ENCODE results near the gene FAM131A. TPM values are rescaled to one million over a fixed set of nuclear protein-coding genes. Genes with fewer than 3 reads are reported as not detected.
A peak's percentile ranks its signal among the peaks of the same experiment; 100 is the strongest.

The FAM131A gene
- total and polyA plus RNA-seq, 9 of the 15 experiments (the other 6 are each of a cell fraction or from before 2014, with no cell fraction given), result 0.48 to 11.1 (median 4.3) TPM

DNA sequence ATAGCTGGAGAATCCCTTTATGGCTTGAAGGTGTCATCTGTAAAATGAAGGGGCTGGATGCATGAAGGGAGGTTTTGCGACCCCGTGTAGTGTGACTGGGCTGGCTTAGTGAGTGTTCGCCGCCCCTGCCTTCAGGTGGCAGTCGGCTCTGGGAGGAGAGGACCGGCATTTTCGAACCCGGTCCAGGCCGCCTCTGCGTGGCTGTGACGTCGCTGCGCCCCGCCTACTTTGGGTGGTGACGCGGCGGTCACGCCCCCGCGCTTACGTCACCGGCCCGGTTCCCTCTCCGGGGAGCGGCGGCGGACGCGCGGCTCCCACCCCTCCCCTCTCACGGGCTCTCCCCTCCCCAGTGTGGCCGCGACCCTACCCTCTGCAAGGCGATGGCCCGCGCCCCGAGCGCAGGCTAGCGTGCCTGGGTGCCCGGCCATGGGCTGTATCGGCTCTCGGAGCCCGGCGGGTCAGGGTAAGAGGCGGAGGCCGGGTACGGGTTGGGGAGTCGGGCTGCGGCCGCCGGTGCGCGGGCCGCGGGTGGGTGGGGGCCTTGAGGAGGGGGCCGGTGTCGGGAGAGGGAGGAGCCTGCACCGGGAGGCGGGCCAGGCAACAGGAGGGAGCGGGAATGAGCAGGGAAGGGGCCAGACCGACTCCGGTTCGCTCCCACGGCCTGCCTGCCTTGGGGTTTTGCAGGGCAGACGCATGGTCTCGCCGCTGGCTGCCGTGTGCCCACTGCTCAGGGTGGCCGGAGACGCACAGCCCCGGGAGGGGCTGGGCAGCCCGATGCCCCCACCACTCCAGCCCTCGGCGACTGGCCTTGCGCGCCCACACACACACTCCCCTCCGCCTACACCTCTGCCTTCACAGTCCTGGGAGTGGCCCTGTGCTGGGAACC, 1.5 kb upstream of the FAM131A start (continued):
- TF ChIP-seq TAL1 (IDR thresholded peaks at IDR 0.05) (no peak), U2AF1 (optimal IDR thresholded peaks at IDR 0.05; ENCODE audit: low read depth, low read length) (peak; percentile 75), ZNF445 (CRISPR knock-in tag; IDR thresholded peaks at IDR 0.05; ENCODE audit: low read depth) (no peak), ARID2 (IDR thresholded peaks at IDR 0.05) (peak; percentile 26; the same call in 1 of the 2 replicates), GATA2 (CRISPR knock-in tag; IDR thresholded peaks at IDR 0.05) (no peak), PTRF (tag; IDR thresholded peaks at IDR 0.05) (no peak), ZNF311 (CRISPR knock-in tag; IDR thresholded peaks at IDR 0.05) (no peak), SMARCC2 (IDR thresholded peaks at IDR 0.05; ENCODE audit: low read depth) (no peak), KLF10 (CRISPR knock-in tag; IDR thresholded peaks at IDR 0.05) (no peak)
- TF ChIP-seq, protein P1, sequence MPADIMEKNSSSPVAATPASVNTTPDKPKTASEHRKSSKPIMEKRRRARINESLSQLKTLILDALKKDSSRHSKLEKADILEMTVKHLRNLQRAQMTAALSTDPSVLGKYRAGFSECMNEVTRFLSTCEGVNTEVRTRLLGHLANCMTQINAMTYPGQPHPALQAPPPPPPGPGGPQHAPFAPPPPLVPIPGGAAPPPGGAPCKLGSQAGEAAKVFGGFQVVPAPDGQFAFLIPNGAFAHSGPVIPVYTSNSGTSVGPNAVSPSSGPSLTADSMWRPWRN (IDR thresholded peaks at IDR 0.05; ENCODE audit: low read depth), result no peak
- TF ChIP-seq, protein P2, sequence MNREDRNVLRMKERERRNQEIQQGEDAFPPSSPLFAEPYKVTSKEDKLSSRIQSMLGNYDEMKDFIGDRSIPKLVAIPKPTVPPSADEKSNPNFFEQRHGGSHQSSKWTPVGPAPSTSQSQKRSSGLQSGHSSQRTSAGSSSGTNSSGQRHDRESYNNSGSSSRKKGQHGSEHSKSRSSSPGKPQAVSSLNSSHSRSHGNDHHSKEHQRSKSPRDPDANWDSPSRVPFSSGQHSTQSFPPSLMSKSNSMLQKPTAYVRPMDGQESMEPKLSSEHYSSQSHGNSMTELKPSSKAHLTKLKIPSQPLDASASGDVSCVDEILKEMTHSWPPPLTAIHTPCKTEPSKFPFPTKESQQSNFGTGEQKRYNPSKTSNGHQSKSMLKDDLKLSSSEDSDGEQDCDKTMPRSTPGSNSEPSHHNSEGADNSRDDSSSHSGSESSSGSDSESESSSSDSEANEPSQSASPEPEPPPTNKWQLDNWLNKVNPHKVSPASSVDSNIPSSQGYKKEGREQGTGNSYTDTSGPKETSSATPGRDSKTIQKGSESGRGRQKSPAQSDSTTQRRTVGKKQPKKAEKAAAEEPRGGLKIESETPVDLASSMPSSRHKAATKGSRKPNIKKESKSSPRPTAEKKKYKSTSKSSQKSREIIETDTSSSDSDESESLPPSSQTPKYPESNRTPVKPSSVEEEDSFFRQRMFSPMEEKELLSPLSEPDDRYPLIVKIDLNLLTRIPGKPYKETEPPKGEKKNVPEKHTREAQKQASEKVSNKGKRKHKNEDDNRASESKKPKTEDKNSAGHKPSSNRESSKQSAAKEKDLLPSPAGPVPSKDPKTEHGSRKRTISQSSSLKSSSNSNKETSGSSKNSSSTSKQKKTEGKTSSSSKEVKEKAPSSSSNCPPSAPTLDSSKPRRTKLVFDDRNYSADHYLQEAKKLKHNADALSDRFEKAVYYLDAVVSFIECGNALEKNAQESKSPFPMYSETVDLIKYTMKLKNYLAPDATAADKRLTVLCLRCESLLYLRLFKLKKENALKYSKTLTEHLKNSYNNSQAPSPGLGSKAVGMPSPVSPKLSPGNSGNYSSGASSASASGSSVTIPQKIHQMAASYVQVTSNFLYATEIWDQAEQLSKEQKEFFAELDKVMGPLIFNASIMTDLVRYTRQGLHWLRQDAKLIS (CRISPR knock-in tag; IDR thresholded peaks at IDR 0.05), result no peak
- TF ChIP-seq, protein P3, sequence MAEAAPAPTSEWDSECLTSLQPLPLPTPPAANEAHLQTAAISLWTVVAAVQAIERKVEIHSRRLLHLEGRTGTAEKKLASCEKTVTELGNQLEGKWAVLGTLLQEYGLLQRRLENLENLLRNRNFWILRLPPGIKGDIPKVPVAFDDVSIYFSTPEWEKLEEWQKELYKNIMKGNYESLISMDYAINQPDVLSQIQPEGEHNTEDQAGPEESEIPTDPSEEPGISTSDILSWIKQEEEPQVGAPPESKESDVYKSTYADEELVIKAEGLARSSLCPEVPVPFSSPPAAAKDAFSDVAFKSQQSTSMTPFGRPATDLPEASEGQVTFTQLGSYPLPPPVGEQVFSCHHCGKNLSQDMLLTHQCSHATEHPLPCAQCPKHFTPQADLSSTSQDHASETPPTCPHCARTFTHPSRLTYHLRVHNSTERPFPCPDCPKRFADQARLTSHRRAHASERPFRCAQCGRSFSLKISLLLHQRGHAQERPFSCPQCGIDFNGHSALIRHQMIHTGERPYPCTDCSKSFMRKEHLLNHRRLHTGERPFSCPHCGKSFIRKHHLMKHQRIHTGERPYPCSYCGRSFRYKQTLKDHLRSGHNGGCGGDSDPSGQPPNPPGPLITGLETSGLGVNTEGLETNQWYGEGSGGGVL (CRISPR knock-in tag; IDR thresholded peaks at IDR 0.05), result no peak
- TF ChIP-seq, protein P4, sequence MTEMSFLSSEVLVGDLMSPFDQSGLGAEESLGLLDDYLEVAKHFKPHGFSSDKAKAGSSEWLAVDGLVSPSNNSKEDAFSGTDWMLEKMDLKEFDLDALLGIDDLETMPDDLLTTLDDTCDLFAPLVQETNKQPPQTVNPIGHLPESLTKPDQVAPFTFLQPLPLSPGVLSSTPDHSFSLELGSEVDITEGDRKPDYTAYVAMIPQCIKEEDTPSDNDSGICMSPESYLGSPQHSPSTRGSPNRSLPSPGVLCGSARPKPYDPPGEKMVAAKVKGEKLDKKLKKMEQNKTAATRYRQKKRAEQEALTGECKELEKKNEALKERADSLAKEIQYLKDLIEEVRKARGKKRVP (CRISPR knock-in tag; IDR thresholded peaks at IDR 0.05), result no peak
- TF ChIP-seq, protein P5, sequence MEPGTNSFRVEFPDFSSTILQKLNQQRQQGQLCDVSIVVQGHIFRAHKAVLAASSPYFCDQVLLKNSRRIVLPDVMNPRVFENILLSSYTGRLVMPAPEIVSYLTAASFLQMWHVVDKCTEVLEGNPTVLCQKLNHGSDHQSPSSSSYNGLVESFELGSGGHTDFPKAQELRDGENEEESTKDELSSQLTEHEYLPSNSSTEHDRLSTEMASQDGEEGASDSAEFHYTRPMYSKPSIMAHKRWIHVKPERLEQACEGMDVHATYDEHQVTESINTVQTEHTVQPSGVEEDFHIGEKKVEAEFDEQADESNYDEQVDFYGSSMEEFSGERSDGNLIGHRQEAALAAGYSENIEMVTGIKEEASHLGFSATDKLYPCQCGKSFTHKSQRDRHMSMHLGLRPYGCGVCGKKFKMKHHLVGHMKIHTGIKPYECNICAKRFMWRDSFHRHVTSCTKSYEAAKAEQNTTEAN (CRISPR knock-in tag; IDR thresholded peaks at IDR 0.05), result no peak
- TF ChIP-seq, protein P6, sequence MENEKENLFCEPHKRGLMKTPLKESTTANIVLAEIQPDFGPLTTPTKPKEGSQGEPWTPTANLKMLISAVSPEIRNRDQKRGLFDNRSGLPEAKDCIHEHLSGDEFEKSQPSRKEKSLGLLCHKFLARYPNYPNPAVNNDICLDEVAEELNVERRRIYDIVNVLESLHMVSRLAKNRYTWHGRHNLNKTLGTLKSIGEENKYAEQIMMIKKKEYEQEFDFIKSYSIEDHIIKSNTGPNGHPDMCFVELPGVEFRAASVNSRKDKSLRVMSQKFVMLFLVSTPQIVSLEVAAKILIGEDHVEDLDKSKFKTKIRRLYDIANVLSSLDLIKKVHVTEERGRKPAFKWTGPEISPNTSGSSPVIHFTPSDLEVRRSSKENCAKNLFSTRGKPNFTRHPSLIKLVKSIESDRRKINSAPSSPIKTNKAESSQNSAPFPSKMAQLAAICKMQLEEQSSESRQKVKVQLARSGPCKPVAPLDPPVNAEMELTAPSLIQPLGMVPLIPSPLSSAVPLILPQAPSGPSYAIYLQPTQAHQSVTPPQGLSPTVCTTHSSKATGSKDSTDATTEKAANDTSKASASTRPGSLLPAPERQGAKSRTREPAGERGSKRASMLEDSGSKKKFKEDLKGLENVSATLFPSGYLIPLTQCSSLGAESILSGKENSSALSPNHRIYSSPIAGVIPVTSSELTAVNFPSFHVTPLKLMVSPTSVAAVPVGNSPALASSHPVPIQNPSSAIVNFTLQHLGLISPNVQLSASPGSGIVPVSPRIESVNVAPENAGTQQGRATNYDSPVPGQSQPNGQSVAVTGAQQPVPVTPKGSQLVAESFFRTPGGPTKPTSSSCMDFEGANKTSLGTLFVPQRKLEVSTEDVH (IDR thresholded peaks at IDR 0.05; ENCODE audit: low read depth, partially characterized antibody), result peak; percentile 72
